ENCODE data around the gene TTYH1.
"Not testable (repeated sequence)": the region's sequence is repeated elsewhere in the genome, so short reads cannot be mapped to it uniquely, and the experiment has no call there.

The TTYH1 gene
- total RNA-seq: 0 to 0.07 (median 0.05) reads per million in 3 experiments

DNA sequence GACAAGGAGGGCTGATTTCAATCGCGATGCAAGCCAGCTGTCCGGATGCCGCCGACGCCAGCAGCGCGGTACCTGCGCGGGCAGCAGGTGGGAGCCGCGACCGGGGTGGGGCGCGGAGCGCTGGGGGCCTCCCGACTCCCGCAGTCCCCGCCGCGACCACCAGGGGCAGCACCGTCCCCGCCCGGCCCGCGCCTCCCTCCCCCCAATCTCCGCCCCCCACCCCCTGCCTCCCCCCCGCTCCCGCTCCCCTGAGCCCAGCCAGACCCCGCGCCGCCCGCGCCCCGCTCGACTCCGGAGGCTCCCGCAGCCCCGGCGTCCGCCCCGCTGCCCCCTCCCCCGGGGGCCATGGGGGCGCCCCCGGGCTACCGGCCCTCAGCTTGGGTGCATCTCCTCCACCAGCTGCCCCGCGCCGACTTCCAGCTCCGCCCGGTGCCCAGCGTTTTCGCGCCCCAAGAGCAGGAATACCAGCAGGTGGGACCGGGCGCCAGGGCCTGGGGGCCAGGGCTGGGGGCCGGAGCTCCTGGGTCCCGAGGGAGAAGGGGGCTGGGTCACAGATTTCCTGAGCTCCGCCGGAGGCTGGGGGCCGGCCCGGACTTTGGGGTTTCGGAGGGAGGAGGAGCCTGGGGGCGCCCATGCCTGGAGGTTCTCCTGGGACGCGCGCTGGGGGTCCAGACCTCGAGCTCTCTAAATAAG is at the start of gene TTYH1:
TSS of gene TTYH1 (plus strand) at position 257 of the 693 bp plus-strand sequence. CDS start at position 346, 89 bp downstream.
- DNase-seq: no peak

DNA sequence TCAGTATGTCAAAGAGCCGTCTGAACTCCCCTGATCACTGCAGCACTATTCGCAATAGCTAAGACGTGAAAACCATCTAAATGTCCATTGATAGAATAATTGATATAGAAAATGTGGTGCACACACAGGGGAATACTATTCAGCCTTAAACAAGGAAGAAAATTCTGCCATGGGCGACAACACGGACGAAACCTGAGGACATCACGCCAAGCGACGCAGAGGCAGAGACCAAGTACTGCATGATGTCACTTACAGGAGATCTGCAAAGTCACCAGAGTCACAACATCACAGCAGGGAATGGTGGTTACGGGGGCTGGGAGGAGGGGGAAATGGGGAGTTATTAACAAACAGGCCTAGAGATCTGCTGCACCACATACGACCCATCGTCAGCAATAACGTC is 49.5 kb upstream of the TTYH1 start:
- not testable (repeated sequence) for DNase-seq

DNA sequence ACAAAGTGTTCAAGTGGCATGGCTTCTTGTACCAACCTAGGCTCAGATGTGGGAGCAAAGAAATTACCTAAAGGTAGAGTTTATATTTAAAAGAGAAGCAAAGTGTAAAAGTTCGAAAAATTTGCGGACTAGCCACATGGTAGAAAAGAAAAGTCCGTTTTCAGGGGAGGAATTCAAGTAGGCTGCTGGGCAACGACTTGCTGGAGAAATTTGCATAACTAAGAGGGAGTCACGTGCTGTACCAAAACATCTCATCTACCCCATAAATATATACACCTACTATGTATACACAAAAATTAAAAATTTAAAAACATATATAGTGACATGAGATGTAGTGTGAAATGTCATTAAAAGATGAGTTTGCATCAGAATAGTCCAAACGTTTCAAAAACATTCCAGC is 48.5 kb upstream of the TTYH1 start:
- no peak for DNase-seq

DNA sequence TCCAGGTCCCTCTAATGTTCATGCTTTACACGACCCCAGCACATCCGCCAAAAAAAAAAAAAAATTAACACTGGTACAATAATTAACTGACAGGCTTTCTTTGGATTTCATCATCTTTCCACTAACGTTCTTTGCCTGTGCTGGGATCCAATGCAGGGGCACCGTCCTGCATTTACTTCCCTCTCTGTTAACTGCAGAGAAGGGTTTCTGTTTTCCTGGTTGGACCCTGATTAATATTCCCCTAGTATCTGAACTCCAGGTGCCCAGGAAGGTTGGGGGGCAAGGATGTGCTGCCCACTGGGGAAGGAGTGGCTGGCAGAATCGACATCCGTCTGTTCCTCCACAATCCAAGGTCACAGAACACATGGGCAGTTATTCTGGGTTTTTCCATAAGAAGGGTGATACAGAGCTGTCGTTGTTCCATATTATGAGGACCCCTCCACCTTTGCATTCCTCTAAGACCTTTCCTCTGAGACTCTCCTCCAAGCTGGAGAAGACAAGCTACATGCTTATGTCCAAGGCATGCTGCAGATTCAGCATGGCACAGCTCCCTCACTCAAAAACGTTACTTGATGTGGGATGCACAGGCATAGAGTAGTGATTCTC is 46.1 kb upstream of the TTYH1 start:
- no peak for DNase-seq

DNA sequence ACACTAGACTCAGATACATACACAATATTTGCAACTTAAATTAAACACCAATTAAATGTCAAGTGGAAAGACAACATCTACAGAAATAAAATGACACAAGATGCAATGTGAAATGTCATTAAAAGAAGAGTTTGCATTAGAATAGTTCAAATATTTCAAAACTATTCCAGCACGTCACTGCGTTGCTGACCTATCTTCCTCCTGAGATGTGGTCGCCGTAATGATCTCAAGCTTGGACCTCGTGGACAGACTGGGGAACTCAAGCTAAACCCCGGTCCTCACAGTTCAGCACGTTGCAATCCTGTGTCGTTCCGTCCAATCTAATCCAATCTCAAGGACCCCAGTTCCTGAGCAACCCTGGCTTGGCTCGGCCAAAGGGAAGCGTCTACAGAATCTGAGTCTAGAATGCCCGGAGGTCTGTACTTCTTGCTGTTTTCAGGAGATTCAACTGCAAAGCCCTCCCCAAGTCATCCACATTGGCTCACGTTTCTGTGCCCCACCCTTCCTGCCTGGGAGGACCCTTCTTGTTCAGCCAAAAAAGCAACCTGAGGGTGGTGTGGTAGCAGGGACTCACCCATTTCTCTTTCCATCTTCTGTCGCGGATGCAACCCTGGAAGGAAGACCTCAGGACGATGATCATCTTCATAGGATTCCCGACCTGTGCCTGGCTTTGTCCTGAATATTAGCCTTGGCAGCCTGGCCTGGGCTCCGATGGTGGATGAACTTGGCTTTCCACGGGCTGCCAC is 45.4 kb upstream of the TTYH1 start:
- DNase-seq: not testable (repeated sequence)

DNA sequence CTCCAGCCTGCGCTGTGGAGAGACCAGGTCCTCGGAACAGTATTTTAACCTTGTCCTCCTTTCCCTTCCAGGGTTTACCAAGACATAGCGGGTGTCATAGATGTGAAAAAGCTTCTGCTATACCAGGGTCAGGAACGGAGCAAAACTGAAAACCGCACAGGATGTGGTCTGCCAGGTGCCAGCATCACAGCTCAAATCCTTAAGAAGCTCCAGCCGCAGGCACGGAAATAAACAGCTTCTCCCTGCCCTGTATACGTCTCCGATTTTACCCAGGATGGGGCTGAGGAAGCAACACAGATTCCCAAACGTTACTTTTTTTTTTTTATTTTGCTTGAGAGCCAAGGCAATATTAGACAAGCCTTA is 44.8 kb upstream of the TTYH1 start:
- DNase-seq: peak; percentile 79

DNA sequence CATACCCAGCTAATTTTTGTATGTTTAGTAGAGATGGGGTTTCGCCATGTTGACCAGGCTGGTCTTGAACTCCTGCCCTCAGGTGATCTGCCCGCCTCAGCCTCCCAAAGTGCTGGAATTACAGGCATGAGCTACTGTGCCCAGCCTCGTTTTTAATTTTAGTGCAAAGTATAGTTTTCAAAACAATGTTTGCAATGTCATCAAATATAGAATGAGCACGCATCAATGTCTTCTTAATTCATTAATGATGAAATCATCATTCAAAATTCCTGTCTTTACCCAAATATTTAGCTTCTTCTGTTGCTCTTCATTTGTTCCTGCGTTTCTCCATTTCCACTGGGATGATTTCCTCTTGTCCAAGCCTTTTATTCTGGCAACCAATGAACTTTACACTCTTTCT is 43.8 kb upstream of the TTYH1 start:
- not testable (repeated sequence) for DNase-seq

DNA sequence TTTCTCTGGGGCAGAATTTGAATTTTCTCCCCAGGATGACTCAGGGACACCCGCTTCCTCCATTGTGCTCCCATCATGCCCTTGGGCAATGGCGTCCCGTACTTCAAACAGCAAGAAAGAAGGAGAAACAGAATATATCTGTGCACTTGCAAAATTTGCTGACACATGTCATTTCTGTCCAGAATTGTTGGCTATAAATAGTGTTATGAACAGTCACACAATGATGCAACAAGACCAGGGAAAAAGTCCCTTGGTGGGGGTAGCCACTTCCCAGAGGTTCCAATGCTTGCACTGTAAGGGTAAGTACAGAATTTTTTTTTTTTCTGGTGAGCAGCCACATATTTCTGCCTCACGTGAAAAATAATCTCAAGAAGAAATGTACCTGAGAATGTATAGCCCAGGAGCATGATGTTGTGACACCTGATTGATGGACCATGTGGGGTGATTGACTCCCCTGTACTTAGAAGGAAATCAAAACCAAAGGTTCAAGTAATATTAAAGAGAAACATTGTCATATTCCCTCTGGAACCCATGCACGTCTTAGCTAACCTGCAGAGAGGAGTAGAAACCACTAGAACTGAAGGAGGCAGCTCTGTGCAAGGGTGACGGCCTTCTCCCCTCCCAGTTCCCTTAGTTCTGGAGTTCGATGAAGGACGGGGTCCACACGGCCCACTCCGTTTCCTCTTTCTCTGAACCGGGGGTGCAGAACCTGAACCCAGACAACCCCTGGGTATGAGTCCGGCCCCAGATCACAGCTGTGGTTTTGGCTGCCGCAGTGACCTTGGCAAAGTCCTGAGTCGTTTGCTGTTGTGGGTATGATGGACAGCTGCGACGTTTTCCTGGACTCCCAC is 41.3 kb upstream of the TTYH1 start:
- no peak for DNase-seq

DNA sequence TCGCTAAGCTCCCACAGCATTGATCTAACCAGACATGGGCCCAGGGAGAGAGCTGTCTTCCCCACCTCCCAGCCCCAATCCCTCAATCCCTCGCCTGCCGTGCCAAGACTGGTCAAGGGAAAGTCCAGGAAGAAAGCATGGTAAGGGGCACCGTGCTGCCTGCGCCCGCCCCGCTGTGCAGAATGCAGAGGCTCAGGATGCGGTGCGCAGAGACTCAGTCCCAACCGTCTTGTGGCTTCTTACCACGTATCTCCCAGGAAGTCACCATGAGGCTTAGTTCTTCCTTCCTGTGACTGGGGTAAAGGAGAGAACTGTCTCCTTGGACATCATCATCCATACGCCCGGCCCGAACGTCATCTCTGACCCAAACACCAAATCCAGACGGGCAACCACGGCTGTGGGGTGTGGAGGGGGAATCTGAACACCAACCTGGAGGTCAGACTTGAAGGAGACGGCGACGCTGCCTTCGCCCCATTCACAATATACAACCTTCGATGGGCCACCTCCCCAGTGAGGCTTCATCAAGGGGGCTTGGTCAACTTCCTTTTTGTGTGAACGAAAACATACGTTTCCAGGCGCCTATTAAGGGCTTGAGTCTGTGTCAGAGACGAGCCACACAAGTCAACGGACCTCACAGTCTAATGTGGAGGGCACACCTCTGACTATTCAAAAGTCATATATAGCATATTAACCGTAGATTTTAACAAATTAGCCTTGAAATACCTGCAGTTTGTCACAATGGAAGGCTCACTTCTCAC is 39.9 kb upstream of the TTYH1 start:
- DNase-seq: not testable (repeated sequence)

DNA sequence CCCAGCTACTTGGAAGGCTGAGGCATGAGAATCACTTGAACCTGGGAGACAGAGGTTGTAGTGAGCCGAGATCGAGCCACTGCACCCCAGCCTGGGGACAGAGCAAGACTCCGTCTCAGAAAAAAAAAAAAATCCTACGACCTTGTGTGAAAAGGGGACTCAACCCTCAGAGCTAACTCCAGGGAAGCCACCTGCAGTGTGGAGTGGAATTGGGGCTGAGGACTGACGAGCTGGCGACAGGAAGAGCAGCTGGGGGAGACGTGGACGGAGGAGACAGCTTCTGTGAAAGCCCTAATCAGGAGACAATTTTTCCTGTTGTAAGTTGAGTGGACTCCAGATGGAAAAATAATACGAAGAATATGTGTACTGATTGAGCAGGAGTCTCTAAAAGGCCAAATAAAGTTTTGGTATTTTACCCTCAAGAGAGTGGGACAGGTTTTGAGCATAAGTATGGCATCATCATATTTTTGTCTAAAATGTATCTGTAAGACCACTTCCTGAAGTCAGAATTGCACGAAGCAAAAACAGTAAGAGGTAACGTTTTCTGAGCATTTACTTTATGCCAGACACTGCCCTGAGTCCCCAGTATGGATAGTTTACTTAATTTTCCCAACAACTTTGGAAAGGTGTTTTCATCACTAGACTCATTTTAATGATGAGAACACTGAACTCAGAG is 38.5 kb upstream of the TTYH1 start:
- no peak for DNase-seq

DNA sequence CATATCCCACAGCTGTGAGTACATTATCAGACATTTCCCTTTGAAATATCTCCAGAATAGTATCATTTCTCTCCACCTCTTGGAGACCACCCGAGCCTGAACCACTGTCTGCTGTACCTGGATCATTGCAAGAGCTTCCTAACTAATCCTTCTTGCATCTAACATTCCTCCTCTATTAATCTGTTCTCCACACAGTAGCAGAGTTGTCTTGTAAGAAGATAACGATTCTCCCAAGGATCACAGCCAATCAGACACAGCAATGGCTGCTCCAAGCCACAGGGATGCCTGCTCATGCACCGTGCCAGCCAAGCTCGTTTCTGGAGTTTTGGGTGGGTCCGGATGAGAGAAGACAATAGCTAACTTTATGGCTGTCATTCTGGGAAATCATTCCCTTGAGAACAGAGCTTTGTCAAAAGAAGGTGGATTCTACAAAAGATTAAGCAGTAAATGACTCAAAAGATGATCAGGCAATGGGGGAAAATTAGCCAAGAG is 36.0 kb upstream of the TTYH1 start:
- DNase-seq: no peak

DNA sequence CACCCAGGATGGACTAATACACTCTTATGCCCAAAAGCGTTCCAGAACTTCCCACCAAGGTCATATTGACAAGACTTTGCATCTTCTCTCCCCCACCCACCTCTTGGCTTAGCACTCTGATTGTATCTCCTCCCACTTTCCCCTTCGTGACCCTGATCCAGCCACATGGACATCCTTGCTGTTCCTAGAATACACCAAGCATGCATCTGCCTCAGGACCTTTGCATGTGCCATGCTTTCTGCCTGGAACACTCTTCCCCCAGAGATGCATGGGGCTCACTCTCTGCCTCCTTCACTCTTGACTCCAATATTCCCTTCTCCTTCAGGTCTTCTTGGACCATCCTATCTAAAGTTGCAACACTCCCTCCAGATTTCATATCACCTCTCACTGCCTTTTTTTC is 34.4 kb upstream of the TTYH1 start:
- DNase-seq: no peak

DNA sequence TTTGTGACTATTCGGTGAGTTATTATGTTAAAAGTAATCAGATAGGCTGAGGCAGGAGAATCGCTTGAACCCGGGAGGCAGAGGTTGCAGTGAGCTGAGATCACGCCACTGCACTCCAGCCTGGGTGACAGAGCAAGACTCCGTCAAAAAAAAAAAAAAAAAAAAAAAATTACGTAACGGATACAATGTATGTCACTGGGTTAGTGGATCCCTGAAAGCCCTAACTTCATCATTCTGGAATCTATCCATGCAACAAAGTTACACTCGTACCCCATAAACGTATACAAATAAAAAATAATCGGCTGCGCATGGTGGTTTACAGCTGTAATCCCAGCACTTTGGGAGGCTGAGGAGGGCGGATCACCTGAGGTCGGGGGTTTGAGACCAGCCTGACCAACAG is 33.2 kb upstream of the TTYH1 start:
- not testable (repeated sequence) for DNase-seq

DNA sequence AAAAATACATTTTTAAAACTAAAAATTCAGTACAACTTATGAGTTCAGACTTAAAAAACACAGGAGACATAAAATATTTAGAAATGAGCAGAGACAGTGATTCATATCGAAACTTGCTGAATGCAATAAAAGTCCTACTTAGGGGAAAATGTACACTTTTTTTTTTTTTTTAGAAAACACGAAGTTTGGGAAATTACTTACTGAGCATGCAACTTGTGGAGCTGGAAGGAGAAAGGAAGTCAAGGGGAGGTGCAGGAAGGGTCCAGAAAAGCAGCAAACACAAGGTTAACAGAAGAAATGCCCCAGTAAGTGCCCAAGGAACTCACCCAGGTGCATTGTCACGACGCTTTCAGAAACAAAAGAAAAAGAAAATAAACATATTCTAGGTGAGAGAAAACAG is 31.9 kb upstream of the TTYH1 start:
- no peak for DNase-seq

DNA sequence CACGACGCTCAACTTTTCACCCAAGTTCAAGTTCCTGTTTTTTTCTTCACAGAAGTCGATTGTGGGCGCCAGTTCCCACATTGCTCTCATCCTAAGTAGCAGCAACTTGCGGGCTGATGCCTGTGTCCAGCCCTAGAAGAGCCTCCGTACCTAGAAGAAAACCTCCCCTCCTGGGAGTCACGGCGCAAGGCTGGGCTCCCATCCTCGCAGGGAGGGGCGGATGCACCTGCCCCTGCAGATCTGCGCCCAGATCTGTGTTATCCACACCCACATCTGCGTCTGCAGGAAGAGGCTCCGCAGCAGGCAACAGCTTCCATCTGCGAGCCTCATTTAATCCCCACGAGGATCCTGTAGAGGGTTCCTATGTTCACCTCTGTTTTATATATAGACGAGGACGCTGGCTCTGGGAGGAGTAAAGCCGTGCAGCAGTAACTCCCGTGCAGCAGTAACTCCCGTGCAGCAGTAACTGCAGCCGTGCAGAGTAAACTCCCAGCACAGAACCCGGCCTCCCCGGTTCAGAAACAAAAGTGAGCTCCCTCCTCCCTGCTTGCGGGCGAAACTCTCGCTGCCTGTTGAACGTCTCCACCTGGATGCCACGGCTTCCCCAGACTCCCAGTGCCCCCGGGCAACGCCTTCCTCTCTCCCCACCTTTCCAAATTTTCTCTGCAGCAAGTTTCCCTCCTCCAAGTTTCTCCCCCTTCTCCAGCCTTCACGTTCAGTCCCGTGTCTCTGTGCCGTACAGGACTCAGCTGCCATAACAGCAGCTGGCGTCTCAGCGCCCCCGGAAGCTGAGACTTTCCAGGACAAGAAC is 27.1 kb upstream of the TTYH1 start:
- DNase-seq: peak; percentile 44

DNA sequence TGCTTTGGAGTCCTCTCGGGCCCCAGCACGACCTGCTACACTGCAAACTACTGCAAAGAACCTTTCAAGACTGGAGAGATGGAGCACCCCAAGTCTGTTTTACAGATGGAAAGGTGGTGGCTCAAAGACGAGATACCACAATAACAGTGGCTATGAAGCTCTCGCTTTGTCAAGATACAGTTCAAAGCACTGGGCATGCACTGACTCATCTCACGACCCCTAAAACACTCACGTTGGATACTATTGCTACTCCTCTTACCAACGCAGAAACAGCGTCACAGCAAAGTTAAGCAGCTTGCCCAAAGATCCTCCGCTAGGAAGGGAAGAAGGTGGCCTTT is 26.5 kb upstream of the TTYH1 start:
- no peak for DNase-seq

DNA sequence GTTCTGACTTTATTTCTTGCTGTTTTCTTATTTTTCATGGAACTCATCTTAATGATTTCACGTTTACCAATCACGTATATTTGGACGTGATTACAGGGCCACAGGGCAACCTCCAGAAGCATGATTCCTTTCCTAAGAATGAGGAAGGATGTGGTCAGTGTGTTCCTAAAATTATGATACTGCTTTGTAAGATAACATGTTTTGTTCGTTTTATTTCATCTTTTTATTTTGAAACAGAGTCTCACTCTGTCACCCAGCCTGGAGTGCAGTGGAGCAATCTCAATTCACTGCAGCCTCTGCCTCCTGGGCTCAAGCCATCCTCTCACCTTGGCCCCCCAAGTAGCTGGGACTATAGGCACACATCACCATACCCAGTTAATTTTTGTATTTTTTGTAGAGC is 25.7 kb upstream of the TTYH1 start:
- DNase-seq: no peak

DNA sequence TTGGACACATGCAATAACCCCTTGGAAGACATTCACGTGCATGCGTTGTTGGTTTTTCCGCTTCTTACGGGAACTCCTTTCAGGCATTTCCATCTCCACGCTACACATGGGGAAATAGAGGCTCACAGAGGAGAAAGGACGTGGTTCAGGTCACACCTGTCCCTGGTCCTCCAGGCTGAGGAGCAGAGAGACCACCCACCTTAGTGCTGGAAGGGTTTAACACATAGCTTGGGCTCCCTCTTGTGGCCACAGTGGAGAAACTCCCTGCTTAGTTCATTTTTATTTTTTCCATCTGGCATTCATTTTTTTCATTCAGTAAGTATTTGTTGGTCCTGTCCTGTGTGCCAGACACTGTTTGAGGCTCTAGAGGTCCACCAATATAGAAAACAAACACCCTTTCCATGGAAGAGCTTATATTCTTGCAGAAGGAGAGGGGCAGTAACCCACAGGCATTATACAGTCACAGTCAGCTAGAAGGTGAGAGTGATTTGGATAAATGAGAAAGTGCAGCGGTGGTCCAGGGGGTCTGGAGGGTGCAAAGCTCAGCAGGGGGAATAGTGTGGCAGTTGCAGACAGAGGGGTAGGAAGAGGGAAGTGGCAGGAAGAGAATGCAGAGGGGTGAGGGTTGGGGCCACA is 24.2 kb upstream of the TTYH1 start:
- DNase-seq: peak; percentile 64

DNA sequence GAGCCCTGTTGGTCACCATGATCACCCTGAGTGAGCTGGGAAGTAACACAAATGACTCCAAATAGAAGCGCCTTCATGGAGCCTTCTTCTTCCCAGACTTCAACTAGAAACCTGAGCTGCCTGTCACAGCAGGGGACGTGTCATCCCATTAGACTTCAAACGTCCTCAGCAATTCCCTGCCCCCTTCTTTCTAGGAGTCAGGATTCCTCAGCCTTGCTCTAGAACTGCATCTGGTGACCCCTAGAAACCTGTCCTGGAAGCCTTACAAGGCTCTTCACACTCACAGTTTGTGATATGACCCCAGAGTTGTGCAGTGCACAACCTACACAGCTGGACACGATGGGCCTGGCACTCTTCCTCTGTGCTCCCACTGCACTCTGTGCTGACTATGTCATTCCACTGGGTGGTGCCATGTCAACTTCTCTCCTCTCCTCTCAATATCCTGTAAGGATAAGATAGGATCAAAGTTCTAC is 23.6 kb upstream of the TTYH1 start:
- no peak for DNase-seq

DNA sequence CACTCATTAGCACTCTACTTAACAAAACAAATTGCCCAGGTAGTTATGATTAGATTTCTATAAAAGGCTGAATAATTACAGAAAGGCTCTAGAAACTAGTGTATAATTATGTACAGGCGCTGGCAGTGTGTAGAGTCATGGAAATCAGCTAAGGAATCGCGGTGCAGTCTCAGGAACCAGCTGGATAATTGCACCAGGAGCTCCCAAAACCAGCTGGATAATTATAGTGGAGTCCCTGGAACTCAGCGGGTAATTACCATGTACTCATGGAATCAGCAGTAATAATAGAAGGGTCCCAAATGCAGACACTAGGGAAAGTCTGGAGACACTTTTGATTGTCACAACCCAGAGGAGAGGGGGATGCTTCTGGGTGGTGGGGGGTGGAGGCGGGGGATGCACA is 23.2 kb upstream of the TTYH1 start:
- DNase-seq: no peak
